HG03558 (cell line): Measurements from ENCODE around the gene ZNF417.
"Not testable (repeated sequence)": the region's sequence is repeated elsewhere in the genome, so short reads cannot be mapped to it uniquely, and the experiment has no call there.

Source experiments
- ATAC-seq: cut with Tn5 transposase; IDR thresholded peaks from one replicate; pipeline ENCODE4 v1.9.1; 2021; ENCODE audit warnings: moderate number of reproducible peaks; ENCODE audit not compliant: unreplicated experiment; ENCODE audit errors: extremely low read depth

Gene ZNF417

GRCh38 chr19:57888107-57888559 lies 28.3 kb downstream of the ZNF417 start:
- ATAC-seq: no peak

- no peak for ATAC-seq
These were observed 29.0 kb downstream of the ZNF417 start for GRCh38 chr19:57887195-57887941.

- no peak for ATAC-seq
These were observed 30.3 kb downstream of the ZNF417 start for GRCh38 chr19:57886046-57886445.

GRCh38 chr19:57873883-57874799 lies 42.3 kb downstream of the ZNF417 start:
- not testable (repeated sequence) for ATAC-seq

GRCh38 chr19:57872450-57872849 lies 43.9 kb downstream of the ZNF417 start:
- no peak for ATAC-seq

- no peak for ATAC-seq
These were observed 46.2 kb downstream of the ZNF417 start for GRCh38 chr19:57870225-57870624.

- ATAC-seq: not testable (repeated sequence)
These were observed 46.7 kb downstream of the ZNF417 start for GRCh38 chr19:57869655-57870054.

GRCh38 chr19:57867868-57868492 lies 48.4 kb downstream of the ZNF417 start:
- ATAC-seq: no peak
